Kasumi-1 (cell line): ENCODE results near the gene CLCN2.

Experiments
- DNase-seq, 2 experiments: peaks; one replicate each; lab custom pipeline; 2025; lab: John Stamatoyannopoulos, UW

CLCN2 gene

GRCh38 chr3:184380627-184381260, 19.3 kb upstream of the CLCN2 start:
- DNase-seq: no peak

- peak in 1 of 2 experiments; percentile 5 for DNase-seq
Measured at GRCh38 chr3:184380185-184380626, 18.8 kb upstream of the CLCN2 start.

DNA sequence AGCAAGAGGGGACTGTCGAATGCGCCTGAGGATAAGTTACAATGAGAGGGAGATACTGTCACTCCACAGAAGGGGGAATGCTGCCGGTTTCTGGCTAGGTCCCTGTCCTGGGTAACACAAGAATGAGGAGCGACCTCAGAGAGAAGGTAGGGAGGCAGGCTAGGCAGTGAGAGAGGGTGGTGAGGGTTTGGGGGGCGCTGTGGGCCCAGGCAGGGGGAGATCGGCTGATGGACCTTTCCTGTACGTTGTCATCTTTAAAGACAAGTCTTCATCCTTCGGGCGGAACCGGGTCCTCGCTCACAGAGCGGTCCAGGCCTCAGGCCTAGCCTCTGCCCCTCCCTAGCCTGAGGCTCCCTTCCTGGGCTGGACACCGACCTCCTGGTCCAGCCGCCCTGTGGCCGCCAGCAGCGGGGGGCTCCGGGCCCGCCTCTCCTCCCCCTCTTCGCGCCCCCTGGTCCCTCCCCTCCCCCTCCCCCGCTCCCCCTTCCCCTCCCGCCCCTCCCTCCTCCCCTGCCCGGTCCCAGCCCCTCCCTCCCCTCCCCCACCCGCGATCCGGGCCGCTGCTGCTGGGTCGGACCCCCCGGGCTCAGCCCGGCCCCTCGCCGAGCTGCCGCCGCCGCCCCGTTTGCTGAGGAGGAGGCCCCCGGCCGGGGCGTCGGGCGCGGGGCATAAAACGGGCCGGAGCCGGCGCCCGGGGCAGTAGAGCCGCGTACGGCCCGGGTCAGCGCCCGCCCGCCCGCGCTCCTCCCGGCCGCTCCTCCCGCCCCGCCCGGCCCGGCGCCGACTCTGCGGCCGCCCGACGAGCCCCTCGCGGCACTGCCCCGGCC, 18.2 kb upstream of the CLCN2 start, which contains the start of gene CHRD:
Gene CHRD (plus strand): TSS at position 697 of the 827 bp plus-strand sequence. CDS start 265 bp downstream, outside the sequence.
- no peak for DNase-seq

DNA sequence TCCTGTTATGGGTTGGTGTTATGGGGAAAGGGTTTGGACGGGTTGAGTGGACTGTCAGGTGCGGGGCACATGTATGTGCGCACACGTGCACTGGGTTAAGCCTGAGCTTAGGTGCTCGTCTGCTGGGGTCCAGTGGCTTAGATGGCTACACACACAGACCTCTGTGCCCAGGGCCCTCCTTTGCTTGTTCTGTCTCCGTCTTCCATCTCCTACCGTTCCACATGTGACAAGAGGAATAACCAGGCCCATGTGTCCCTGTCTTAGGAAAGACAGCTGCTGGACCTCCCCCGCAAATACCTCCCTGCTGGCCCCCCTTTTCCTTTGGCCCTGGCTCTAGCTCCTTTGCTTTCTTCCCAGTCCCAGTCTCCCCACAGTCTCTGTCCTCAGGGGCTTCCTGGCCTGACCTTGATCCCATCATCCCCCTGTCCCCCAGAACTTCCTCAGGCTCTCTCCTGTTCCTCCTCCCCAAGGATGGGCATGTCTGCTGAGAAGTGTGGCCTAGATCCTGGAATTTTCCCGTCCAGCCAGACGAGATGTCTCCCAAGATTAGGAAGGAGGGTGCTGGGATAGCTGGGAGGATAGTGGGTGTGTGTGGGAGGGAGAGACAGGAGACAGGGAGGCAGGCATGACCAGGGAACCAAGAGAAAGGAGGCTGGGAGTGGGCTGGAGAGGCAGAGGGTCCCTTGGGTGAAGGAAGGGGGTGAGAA, 17.4 kb upstream of the CLCN2 start:
- no peak for DNase-seq

DNA sequence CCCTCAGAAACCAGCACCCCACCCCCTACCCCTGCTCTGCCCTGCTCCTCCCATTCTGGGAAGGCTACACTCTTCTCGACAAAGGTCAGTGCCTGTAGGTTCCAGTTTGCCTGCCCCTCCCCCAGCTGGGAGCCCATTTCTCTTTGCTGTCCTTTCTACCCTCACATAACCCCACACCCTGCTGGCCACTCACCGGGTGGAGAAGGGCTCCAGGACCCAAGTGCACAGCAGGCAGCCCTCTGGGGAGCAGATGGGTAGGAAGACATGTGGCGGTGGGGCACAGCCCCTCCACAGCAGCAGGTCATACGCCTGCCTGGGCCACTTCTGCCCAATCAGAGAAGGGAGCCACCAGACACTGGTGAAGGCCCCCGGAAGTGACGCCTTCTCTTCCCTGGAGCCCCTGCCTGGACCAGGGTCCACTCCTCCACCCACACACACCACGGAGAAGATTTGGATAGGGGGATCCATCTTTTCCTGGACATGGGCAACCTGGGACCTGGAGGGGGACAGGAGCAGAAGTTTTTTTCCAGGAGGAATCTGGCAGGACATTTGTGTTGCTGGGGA, 16.6 kb upstream of the CLCN2 start, which contains the start of gene THPO:
Gene THPO (minus strand): TSS at position 326 of the 564 bp plus-strand sequence. CDS start 1,948 bp downstream, outside the sequence.
- DNase-seq: no peak

- DNase-seq: no peak
Measured at GRCh38 chr3:184377374-184377773, 16.0 kb upstream of the CLCN2 start.

GRCh38 chr3:184375747-184376461, 14.5 kb upstream of the CLCN2 start:
- DNase-seq: no peak

DNA sequence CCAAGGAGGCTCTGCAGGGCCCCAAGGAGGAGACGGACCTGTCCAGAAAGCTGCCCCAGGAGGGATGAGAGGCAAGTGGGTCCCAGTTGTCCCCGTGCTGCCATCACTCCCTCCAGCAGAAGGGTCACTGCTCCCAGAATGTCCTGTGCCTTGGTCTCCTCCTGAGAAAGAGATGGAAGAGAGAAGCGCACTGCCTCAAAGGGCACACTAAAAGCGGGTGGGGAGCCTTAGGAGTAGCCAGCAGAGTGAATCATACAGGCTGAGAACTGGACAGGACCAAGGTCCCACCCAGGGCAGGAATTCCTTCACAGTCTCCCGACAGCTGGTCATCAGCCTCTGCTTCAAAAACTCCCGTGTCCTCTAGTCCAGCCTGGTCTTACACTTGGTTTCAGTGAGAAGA, 12.0 kb upstream of the CLCN2 start:
- no peak for DNase-seq

GRCh38 chr3:184372911-184373310, 11.5 kb upstream of the CLCN2 start:
- no peak for DNase-seq

GRCh38 chr3:184372296-184372821, 11.0 kb upstream of the CLCN2 start:
- DNase-seq: no peak

DNA sequence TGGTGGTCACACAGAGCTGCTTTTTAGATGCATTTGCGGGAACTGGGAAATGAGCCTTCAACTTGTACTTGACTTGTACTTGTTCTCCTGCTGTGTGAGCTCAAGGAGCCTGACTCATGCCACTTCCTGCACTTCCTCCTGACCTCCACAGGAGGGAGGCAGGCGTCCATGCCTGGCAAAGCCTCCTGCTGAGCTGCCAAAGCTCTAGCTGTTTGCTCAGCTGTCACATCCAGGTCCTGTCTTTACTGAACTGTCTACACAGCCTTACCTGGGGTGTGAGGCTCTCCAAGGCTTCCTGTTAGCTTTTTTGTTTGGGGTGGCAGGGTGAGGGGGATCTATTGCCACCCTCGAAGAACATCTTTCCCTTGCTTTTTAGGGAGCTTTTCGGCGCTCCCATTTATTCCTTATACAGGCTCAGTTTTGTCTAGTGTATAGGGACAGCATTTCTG, 10.2 kb upstream of the CLCN2 start:
- peak; percentile 90 to 93 for DNase-seq

DNA sequence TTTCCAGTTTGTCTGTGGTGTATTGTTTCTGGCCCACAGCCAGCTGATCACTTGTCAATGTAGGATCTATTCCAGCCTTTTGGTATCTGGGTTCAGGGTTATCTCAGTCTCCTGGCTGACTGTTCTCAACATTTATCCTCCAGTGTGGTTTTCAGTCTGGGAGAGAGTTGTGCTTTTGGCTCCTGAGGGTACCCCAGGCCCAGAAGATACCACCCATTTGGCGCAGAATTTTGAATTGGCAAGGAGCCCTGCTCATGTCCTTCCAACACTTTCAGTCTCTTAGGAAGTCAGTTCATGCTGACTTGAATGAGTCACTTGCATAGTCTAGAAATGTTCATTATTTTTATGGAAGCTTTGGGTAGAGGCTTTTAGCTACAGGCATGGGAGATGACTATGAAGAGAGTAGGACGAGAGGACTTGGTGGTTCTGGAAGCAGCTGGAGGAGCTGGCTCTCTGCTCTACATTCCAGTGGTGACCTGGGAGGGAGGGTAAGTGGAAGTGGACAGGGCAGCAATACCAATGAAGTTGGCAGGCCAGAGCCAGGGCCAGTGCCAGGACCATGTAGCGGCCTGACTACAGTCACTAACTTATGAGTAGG, 7.3 kb upstream of the CLCN2 start:
- no peak for DNase-seq

GRCh38 chr3:184368116-184368515, 6.7 kb upstream of the CLCN2 start:
- no peak for DNase-seq

GRCh38 chr3:184366619-184367289, 5.3 kb upstream of the CLCN2 start:
- DNase-seq: no peak

DNA sequence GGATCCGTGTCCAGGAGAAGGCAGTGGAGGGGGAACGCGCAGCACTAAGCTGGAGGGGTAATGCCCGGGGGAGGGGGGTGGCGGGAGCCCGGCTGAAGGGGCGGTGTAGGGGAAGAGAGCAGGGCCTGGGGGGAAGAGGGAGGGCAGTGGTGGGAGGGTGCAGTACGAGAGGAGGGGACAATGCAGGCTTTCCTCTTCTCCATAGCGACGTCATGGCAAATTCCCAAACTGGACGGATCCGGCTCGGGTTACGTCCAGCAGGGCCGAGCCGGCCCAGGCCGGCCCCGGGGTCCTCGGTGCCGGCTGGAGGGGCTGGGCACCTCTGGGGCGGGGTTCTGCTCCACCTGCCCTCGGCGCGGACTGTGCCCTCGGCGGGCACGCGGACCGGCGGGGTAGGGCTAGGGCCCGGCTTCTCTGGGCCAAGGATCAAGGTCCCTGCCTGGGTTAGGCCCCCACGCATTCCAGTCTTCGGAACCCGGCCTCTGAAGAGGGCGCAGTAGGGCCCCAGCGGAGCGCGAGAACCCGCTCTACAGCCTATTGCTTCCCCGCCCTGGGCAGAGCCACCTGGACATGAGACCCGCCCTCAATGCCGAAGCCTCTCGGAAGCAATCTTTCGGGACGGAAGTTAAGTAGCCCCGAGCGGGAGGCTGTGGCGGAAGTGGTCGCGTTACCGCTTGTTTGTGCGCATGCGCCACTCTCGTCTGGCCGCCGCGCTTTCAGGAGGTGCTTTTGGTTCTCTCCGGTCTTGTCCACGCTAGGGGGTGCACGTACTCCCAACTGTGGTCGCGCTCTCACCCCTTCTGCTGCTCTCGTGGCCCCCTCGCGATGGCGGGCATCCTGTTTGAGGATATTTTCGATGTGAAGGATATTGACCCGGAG, 1.5 kb upstream of the CLCN2 start:
- DNase-seq: peak; percentile 96 to 97

GRCh38 chr3:184361932-184362667, 695 bp upstream of the CLCN2 start:
- peak; percentile 76 to 78 for DNase-seq

DNA sequence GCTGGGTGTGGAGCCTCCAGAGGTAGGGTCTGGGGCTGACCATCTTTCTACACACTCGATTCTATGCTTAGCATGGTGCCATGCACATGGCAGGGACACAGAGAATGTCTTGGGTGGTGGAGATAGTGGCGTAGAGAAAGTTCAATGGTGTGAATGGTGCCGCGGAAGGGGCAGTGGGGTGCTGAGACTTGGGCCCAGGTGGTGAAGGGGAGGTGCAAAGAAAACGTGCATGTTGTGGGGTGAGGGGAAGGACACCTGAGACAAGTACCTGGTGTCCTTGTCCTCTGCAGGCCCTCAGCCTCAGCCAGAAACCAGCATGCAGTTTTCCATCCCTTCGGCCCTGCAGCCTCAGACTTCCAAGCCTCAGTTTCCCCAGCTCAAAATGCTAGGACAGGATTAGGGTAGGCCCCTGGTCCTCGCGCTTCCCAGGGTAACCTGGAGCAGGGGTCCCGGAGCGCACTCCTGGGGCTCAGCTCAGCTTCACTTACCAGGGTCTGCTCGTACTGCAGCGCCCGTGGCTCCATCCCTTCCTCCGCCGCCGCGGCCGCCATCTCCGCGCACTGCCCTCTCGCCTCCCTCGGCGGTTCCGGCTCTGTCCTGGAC, 375 bp downstream of the CLCN2 start:
- no peak for DNase-seq
